ENCODE measurements around the gene PIGB. TPM values are rescaled to one million over a fixed set of nuclear protein-coding genes. Genes with fewer than 3 reads are reported as not detected.
"Not testable (repeated sequence)": the region's sequence is repeated elsewhere in the genome, so short reads cannot be mapped to it uniquely, and the experiment has no call there.

PIGB gene
- total RNA-seq: 1 to 10 TPM; 4.2 to 7.5 TPM
- long read RNA-seq, transcript PIGB-202 (12 exons, 1,668 nt): major isoform, 5 of 9 reads
- long read RNA-seq, partial matches to known transcripts: 0 of 9 reads
- long read RNA-seq, other reads (novel, unspliced or antisense): 4 of 9 reads

DNA sequence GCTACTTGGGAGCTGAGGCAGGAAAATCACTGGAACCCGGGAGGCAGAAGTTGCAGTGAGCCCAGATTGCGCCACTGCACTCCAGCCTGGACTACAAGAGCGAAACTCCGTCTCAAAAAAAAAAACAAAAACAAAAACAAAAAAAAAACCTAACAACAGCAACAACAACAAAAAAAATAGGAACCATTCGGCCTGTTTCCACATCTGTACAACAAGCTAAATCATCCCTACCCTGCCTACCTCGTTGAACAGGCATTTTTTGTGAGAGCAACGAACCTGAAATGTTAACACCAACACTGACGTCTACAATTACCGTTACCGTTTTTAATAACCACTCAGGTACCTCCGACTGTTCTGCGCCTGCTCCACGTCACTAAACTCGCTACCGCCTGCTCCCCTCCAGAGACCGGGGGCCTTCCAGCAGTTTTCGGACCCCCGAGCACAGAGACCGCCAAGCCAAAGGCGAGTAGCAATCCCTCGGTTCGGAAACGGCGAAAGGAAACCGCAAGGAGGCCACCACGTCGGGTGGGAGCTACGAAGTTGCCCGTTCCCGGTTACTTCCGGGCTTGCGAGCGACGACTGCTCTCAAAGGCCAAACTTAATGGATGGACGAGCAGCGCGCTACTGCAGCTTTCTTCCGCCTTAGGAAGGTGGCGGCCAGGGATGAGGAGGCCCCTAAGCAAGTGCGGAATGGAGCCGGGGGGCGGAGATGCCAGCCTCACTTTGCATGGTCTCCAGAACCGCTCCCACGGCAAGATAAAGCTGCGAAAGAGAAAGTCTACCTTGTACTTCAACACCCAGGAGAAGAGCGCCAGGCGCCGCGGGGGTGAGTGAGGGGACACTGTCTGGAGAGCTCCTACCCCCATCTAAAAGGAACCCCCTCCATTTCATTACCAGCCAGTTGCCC, at the start of gene PIGB, which contains the start of gene PIGBOS1:
Gene PIGB (plus strand): TSS at position 635 of the 907 bp plus-strand sequence. CDS start 29 bp downstream, at position 664.
Gene PIGBOS1 (minus strand): TSS at position 536 of the 907 bp plus-strand sequence. CDS start 1,331 bp downstream, outside the sequence.
- intact Hi-C loops (cut with DNase I): no loop called here
- ATAC-seq (peak; percentile 98), DNase-seq (peak; percentile 89)

- no peak for ATAC-seq
- intact Hi-C loops (cut with DNase I): no loop called here
Measured at GRCh38 chr15:55270291-55270690, 48.7 kb upstream of the PIGB start.

GRCh38 chr15:55276324-55276723, 42.7 kb upstream of the PIGB start:
- intact Hi-C loops (cut with DNase I): no loop called here
- no peak for DNase-seq
- no peak for ATAC-seq

More at GRCh38 chr15:55270291-55270690, 48.7 kb upstream of the PIGB start:
- DNase-seq: no peak

DNA sequence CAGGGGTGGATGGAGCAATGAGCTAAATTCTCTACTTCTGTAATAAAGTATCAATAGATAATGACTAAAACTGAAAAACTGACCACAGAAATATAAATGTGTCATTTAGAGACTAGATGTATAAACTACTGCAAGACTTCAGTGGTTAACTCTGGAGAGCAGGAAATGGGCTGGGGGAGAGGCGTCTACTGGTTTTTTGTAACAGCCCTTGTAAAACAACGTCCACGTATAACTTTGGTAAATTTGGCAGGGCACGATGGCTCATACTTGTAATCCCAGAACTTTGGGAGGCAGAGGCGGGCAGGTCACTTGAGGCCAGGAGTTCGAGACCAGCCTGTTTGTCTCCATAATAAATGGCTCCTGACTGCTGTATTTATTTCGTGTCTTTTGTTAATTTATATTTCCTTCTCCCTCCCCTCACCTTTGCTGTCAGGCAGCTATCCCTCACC, 41.9 kb upstream of the PIGB start:
- no peak for DNase-seq
- intact Hi-C loops (cut with DNase I): no loop called here

DNA sequence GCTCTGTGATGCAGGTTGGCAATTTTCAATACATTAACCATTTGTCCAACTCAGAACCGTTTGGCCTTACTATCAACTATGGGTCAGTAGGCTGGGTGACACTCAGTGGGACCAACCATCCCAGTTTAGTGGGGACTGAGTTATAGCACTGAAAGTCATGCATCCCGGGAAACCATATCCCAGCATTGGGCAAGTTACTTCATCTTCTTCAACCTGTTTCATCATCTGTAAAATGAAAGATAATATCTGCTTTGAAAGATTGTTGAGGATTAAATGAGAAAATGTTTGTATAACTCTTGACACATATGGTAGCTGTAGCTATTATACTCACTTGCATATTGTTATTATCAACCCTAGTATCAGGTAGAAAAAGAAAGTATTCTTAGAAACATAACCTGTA, 41.3 kb upstream of the PIGB start:
- DNase-seq: no peak
- intact Hi-C loops (cut with DNase I): no loop called here
- ATAC-seq: no peak

More for the DNA sequence above, 41.9 kb upstream of the PIGB start:
- ATAC-seq: no peak

GRCh38 chr15:55279100-55279745, 39.8 kb upstream of the PIGB start:
- no peak for DNase-seq
- intact Hi-C loops (cut with DNase I): no loop called here
- no peak for ATAC-seq

DNA sequence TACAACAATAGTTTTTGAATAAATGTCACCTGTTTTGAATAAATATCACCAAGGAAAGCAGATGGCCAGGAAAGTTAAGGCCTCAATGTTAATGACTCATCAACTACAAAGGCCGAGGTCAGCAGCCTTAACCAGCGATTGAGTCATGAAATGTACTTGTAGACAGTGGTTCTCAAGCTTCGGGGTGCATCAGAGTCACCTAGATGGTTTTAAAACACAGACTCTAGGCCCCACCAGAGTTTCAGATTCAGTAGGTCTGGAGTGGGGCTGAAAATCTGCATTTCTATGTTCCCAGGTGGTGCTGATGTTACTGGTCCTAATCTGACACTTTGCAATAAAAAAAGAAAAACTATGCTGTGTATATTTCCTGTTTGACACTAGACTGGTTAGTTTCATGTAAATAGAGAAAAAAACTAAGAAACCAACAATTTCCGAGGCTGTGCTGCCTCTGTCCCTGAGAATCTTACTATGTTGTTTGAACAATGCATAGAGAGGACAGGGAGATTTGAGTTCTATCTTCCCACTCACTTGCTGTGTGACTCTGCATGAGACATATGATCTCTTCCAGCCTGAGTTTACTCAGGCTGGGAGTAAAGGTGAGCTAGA, 39.2 kb upstream of the PIGB start:
- peak; percentile 41 to 61 for ATAC-seq

GRCh38 chr15:55280589-55280988, 38.4 kb upstream of the PIGB start:
- ATAC-seq; intact Hi-C loops (cut with DNase I); DNase-seq: not testable (repeated sequence)

More for the DNA sequence above, 39.2 kb upstream of the PIGB start:
- no peak for DNase-seq
- intact Hi-C loops (cut with DNase I): no loop called here

GRCh38 chr15:55281517-55282228, 37.3 kb upstream of the PIGB start:
- DNase-seq: no peak
- ATAC-seq: no peak
- intact Hi-C loops (cut with DNase I): no loop called here

DNA sequence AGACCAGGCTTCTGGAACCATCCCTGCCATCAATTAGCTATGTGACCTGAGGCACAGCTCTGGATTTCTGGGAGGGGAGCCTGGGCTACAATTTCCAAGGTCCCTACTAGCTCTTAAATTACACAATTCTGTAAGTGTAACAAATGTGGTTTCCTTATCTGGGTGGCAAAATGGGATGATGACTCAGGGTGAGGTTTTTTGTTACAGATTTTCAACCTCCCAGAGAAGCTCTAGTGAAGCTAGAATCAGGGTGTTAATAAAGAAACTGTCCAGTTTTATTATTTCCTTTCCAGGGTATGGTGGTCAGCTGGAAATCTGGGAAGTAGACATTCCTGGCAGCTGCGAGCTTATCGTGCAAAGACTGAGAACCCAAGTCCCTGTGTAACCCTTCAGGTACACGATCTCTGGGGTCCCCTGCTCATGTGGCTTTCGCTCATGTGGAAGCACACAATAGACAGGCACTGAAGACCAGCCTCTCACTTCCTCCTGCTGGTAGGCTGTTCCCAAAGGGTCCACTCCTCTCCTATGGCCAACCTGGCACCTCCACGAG, 36.7 kb upstream of the PIGB start:
- DNase-seq (no peak), ATAC-seq (peak; percentile 38 to 64)
- intact Hi-C loops (cut with DNase I): no loop called here

GRCh38 chr15:55283379-55284147, 35.5 kb upstream of the PIGB start:
- DNase-seq (no peak), ATAC-seq (no peak)
- intact Hi-C loops (cut with DNase I): no loop called here

GRCh38 chr15:55284426-55284825, 34.6 kb upstream of the PIGB start:
- intact Hi-C loops (cut with DNase I): no loop called here
- ATAC-seq: no peak
- no peak for DNase-seq

DNA sequence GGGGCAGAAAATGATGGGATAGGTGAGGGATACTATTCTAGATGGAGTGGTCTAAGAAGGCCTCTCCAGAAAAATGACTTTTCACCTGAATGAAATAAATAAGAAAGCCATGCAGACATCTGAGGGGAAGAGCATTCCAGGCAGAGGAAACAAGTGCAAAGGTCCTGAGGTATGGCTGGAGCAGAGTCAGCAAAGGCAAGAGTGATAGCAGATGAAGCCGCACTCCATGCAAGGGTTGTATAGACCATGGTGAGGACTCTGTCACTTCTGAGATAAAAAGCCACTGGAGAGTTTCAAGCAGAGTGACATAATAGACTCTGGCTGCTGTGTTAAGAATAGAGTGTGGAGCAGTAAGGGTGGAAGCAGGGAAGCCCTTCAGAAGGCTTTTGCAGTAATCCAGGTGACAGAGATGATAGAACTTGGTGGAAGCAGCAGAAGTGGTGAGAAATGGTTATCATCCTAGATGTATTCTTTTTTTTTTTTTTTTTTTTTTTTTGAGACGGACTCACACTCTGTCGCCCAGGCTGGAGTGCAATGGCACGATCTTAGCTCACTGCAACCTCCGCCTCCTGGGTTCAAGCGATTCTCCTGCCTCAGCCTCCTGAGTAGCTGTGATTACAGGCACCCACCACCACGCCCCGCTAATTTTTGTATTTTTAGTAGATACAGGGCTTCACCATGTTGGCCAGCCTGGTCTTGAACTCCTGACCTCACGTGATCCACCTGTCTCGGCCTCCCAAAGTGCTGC, 32.4 kb upstream of the PIGB start:
- intact Hi-C loops (cut with DNase I): loop anchor here in 1 of 2 donors (5.0 kb wide), 1 partner anchor 64 kb away; no protein-coding TSS in a partner anchor
- ATAC-seq, DNase-seq: not testable (repeated sequence)

GRCh38 chr15:55288006-55288717, 30.9 kb upstream of the PIGB start:
- ATAC-seq (no peak), DNase-seq (no peak)
- intact Hi-C loops (cut with DNase I): loop anchor here in 1 of 2 donors (5.0 kb wide), 1 partner anchor 66 kb away; no protein-coding TSS in a partner anchor

DNA sequence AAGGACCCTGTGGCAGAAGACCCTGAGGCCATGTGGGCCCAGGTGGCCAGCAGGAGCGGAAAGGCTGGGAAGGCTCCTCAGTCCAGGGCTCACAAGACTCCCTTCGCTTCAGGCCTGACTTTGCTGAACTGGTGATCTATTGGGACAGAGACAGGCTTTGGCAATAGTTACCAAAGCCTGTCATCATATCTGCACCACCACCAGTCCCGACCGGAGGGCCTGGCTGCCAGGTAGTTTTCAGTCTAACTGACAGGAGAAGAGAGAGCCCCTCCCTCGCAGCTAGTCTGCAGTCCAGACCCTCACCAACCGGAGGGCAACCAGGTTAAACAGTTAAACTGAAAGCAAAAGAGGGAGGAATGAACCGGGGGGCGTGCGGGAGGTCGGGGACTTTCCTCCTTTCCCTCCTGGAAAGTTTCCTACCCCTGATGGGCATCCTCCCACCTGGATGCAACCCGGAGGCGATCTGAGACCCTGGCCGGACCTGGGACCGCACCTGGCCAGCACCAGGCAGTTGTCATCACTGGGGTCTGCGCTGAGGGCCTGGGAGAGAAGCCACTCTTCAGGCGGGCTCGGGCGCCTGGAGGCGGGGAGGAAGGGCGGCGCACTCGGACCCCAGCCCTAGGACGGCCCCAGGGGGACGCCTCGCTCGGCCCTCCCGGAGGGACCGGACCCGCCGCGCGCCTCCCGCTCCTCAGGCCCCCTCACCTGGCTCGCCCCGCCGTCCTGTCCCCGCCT, 29.8 kb upstream of the PIGB start:
- peak; percentile 44 for DNase-seq
- peak; percentile 10 to 60 for ATAC-seq
- intact Hi-C loops (cut with DNase I): loop anchor here in 1 of 2 donors (5.0 kb wide), 1 partner anchor 67 kb away; no protein-coding TSS in a partner anchor

All from left cardiac atrium (tissue), 4 donors.